Osteoblast (primary cell): ENCODE measurements around the gene LANCL3. TPM values are rescaled to one million over a fixed set of nuclear protein-coding genes. Genes with fewer than 3 reads are reported as not detected.

Experiments
- DNase-seq: peaks from one replicate; pipeline ENCODE4 v3.0.0; 2011; ENCODE audit warnings: low spot score, mixed read lengths; ENCODE audit not compliant: insufficient read length; ENCODE audit errors: missing footprints
- H2AFZ ChIP-seq: 2 replicates; pipeline ENCODE4 v1.6.0; 2011; ENCODE audit warnings: mild to moderate bottlenecking, low read length
- H3K27ac ChIP-seq: 2 replicates; pipeline ENCODE4 v1.5.1; 2011; ENCODE audit warnings: mild to moderate bottlenecking, low read depth, low read length, moderate library complexity
- H3K27me3 ChIP-seq: 2 replicates; pipeline ENCODE4 v1.6.0; 2012; ENCODE audit warnings: mild to moderate bottlenecking, control low read depth, inconsistent platforms, low read length, moderate library complexity; ENCODE audit not compliant: insufficient read depth
- H3K36me3 ChIP-seq: 2 replicates; pipeline ENCODE4 v1.5.1; 2011; ENCODE audit warnings: mild to moderate bottlenecking, low read length, control low read depth, moderate library complexity; ENCODE audit not compliant: insufficient read depth
- H3K4me1 ChIP-seq: 2 replicates; pipeline ENCODE4 v1.5.1; 2011; ENCODE audit warnings: mild to moderate bottlenecking, low read length, control low read depth, moderate library complexity; ENCODE audit not compliant: insufficient read depth
- H3K4me2 ChIP-seq: 2 replicates; pipeline ENCODE4 v1.6.0; 2011; ENCODE audit warnings: mild to moderate bottlenecking, low read length; ENCODE audit not compliant: insufficient read depth
- H3K4me3 ChIP-seq: fragments of 200-600 bp; sonication (generic); 3 replicates; pipeline ENCODE4 v1.5.1; 2012; ENCODE audit warnings: mild to moderate bottlenecking, low read length, inconsistent platforms; ENCODE audit not compliant: insufficient read depth
- H3K79me2 ChIP-seq: 2 replicates; pipeline ENCODE4 v1.6.0; 2012; ENCODE audit warnings: mild to moderate bottlenecking, low read length, control low read depth, inconsistent platforms; ENCODE audit not compliant: insufficient read depth
- H3K9me3 ChIP-seq: 2 replicates; pipeline ENCODE4 v1.5.1; 2011; ENCODE audit warnings: low read depth, low read length, control low read depth
- H4K20me1 ChIP-seq: 2 replicates; pipeline ENCODE4 v1.6.0; 2012; ENCODE audit warnings: mild to moderate bottlenecking, low read length, control low read depth; ENCODE audit not compliant: insufficient read depth
- total RNA-seq: library from RNA; depleted of rRNA; stranded (reverse); fragments of >200 nt; gene quantifications from 2 replicates; pipeline ENCODE4 v1.2.3, GENCODE V29; 2012
- TF ChIP-seq, protein P1 (sequence below): IDR thresholded peaks from 2 replicates; pipeline ENCODE4 v1.5.1; 2011; ENCODE audit warnings: mild to moderate bottlenecking, low read depth, low read length, moderate library complexity; ENCODE audit errors: extremely low read depth

The LANCL3 gene
- total RNA-seq, 1 donor, result 0.72 TPM

DNA sequence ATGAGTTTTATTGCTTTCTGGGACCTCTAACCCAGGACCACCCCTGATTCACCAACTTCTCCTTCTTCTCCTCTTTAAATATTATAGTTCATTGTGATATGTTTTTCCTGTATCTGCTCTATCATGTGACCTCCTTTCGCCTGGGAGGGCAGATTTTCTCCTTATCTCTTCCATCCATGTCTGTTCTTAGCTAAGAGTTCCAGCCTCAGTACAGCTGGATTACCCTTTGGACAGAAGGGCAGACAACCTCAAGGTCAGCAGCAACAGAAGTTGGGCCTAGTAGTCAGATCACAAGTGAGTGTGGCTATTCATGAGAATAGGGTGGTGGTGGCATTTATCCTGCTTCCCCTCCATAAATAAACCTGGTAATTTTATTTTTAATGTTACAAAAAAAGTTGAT, 108.4 kb downstream of the LANCL3 start:
- Histone ChIP-seq H3K79me2 (no peaks in the 10 kb centered on the region), H4K20me1 (no peaks in the 10 kb centered on the region), H2AFZ (no peak overlapping the region), H3K4me1 (no peaks in the 10 kb centered on the region), H3K27ac (no peak overlapping the region), H3K4me2 (no peak overlapping the region), H3K36me3 (no peaks in the 10 kb centered on the region), H3K9me3 (no peaks in the 10 kb centered on the region), H3K27me3 (no peaks in the 10 kb centered on the region), H3K4me3 (no peak overlapping the region)
- no peak for DNase-seq
- TF ChIP-seq, protein P1, sequence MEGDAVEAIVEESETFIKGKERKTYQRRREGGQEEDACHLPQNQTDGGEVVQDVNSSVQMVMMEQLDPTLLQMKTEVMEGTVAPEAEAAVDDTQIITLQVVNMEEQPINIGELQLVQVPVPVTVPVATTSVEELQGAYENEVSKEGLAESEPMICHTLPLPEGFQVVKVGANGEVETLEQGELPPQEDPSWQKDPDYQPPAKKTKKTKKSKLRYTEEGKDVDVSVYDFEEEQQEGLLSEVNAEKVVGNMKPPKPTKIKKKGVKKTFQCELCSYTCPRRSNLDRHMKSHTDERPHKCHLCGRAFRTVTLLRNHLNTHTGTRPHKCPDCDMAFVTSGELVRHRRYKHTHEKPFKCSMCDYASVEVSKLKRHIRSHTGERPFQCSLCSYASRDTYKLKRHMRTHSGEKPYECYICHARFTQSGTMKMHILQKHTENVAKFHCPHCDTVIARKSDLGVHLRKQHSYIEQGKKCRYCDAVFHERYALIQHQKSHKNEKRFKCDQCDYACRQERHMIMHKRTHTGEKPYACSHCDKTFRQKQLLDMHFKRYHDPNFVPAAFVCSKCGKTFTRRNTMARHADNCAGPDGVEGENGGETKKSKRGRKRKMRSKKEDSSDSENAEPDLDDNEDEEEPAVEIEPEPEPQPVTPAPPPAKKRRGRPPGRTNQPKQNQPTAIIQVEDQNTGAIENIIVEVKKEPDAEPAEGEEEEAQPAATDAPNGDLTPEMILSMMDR, result no peak

DNA sequence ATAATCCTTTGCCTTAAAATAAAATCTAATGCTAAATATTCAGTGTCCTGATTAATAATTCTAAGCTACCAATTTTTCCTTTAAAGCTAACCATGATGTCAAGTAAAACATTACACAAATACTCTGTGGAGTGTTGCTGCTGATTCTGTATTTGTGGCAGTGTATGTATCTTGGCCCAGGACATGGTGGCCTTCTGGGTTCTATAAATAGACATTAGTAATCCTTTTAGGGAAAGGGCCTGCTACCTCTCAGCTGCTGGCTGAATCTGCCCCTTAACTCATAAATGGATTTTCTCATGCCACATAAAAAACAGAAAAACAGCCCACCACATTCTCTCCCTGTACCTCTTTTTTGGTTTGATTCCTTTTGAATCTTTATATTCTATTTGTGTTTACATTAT, 113.0 kb downstream of the LANCL3 start:
- DNase-seq, result no peak

DNA sequence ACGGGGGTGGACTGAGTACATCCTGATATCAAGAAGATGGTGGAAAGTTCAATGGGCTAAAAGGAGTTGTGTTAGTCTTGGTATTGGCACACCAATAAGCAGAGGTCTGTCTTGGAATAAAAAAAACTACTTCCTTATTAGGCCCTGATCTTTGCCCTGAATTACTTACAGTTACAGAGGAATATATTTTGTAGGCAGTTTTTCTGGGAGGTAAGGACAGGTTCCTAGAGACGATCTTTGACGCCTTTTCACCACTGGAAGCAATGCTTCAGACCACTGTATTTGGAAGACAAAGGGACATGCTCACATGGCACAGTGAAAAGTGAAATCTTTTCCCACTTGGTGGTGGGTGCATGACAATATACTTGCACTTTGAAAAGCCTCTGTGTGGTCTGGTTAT, 113.5 kb downstream of the LANCL3 start:
- no peaks in the 10 kb centered on the region for H3K9me3 ChIP-seq
- H3K27me3 ChIP-seq, result peaks cover 3% of the 10 kb centered on the region
- no peak for DNase-seq
- H3K4me1 ChIP-seq, result no peaks in the 10 kb centered on the region
- H4K20me1 ChIP-seq, result no peaks in the 10 kb centered on the region
- H3K36me3 ChIP-seq, result no peaks in the 10 kb centered on the region
- H2AFZ ChIP-seq, result no peak overlapping the region
- no peaks in the 10 kb centered on the region for H3K79me2 ChIP-seq
- no peak overlapping the region for H3K27ac ChIP-seq
- TF ChIP-seq, protein P1, result no peak
- peak overlapping the region; percentile 50 for H3K4me3 ChIP-seq
- H3K4me2 ChIP-seq, result no peak overlapping the region

More for the DNA sequence above, 113.0 kb downstream of the LANCL3 start:
- no peak overlapping the region for H2AFZ ChIP-seq
- no peaks in the 10 kb centered on the region for H3K4me1 ChIP-seq
- H3K27me3 ChIP-seq, result peaks cover 3% of the 10 kb centered on the region
- H4K20me1 ChIP-seq, result no peaks in the 10 kb centered on the region
- TF ChIP-seq, protein P1, result no peak
- H3K79me2 ChIP-seq, result no peaks in the 10 kb centered on the region
- H3K4me2 ChIP-seq, result no peak overlapping the region
- no peaks in the 10 kb centered on the region for H3K9me3 ChIP-seq
- H3K4me3 ChIP-seq, result no peak overlapping the region
- no peak overlapping the region for H3K27ac ChIP-seq
- no peaks in the 10 kb centered on the region for H3K36me3 ChIP-seq

DNA sequence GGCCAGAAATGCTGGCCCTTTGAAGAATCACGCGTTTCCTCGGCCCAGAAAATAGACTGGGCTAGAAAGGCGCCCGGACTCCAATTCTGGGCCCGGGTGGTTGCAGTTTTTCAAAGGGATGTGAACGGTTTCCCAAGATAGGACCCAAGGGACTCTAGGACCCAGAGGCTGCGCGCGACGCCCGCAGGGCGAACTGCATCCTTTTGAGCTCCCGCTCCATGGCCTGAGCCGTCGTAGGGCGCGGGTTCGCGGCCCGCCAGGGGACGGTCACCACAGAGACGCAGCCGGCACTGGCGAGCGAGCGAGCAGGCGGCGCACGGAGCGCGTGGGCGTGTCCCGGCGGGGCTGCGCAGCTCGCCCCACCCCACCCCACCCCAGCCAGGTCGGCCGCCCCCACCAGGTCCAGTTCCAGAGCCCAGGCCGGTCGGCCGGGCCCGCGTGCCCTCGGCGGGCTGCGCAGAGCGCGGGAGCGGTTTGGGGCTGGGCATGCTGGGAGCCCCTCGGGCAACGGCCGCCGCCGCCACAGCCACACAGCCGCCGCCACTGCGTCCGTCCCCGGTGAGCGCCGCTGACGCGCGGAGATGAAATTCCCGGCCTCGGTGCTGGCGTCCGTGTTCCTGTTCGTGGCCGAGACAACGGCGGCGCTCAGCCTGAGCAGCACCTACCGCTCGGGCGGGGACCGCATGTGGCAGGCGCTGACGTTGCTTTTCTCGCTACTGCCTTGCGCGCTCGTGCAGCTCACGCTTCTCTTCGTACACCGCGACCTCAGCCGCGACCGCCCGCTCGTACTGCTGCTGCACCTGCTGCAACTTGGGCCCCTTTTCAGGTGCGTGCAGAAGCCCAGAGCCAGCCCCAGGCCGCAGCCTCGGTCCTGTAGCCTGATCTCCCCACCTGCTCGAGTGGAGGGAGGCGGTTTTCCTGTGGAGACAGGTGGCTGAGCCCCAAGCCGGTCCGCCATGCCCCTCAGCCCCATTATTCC, 114.2 kb downstream of the LANCL3 start, which contains the start of gene XK:
XK (plus strand) TSS at position 411 of the 979 bp plus-strand sequence; CDS start at position 582, 171 bp downstream.
- H3K79me2 ChIP-seq, result no peaks in the 10 kb centered on the region
- peak; percentile 58 for DNase-seq
- TF ChIP-seq, protein P1, result no peak
- H3K4me3 ChIP-seq, result peak within 1 kb of the TSS; percentile 50
- H2AFZ ChIP-seq, result peak within 1 kb of the TSS; percentile 62
- H3K27me3 ChIP-seq, result peaks cover 3% of the 10 kb centered on the region
- H3K4me2 ChIP-seq, result peak within 1 kb of the TSS; percentile 51
- H3K27ac ChIP-seq, result no peak within 1 kb of the TSS
- H3K4me1 ChIP-seq, result no peaks in the 10 kb centered on the region
- no peaks in the 10 kb centered on the region for H3K36me3 ChIP-seq
- H3K9me3 ChIP-seq, result no peaks in the 10 kb centered on the region
- H4K20me1 ChIP-seq, result no peaks in the 10 kb centered on the region
